GM10266 (cell line): Measurements from ENCODE around the gene ELMO1.

Experiments used
- DNase-seq: peaks from one replicate; pipeline ENCODE4 v3.0.0; 2012; ENCODE audit errors: extremely low spot score
- TF ChIP-seq, protein P1 (sequence below): IDR thresholded peaks from 2 replicates; pipeline ENCODE4 v1.5.1; 2012; ENCODE audit warnings: mild to moderate bottlenecking, low read depth; ENCODE audit not compliant: control insufficient read depth, insufficient read depth; ENCODE audit errors: missing control alignments

ELMO1 gene

DNA sequence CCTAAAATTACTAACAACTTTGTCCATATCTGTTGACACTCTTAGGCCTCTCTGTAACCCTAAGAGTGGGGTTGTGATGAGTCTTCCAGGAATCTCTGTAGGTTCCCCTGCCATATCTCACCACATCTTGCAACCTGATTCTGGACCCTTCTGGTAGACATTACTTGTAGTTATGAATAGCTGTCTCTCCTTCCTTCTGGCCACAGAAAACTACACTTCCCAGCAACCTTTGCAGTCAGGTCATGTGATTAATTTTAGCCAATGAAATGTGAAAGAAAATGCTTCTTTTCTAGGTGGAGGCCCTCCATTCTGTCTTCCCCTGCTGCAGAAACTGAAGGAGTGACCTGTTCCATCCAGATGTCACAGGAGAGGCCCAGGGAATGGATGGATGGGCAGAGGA lies 576.8 kb downstream of the ELMO1 start:
- TF ChIP-seq, protein P1, sequence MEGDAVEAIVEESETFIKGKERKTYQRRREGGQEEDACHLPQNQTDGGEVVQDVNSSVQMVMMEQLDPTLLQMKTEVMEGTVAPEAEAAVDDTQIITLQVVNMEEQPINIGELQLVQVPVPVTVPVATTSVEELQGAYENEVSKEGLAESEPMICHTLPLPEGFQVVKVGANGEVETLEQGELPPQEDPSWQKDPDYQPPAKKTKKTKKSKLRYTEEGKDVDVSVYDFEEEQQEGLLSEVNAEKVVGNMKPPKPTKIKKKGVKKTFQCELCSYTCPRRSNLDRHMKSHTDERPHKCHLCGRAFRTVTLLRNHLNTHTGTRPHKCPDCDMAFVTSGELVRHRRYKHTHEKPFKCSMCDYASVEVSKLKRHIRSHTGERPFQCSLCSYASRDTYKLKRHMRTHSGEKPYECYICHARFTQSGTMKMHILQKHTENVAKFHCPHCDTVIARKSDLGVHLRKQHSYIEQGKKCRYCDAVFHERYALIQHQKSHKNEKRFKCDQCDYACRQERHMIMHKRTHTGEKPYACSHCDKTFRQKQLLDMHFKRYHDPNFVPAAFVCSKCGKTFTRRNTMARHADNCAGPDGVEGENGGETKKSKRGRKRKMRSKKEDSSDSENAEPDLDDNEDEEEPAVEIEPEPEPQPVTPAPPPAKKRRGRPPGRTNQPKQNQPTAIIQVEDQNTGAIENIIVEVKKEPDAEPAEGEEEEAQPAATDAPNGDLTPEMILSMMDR = no peak
- DNase-seq = no peak

DNA sequence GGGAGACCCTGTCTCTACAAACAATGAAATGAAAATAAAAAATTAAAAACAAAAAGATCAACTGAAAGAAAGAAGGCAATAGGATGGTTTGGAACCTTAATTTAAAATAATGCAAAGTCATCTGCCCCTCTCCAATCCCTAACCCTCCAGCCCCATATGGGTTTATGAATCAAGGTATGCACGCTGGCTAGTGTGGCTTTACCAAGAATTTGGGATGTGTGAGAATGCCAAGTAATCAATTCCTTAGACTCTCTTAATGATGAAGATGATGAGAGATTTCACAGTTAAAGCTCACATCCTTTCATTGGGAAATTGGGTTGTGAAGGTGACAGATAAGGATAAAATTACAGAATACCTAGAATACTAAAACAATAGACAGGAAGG lies 577.3 kb downstream of the ELMO1 start:
- TF ChIP-seq, protein P1 = no peak
- no peak for DNase-seq

DNA sequence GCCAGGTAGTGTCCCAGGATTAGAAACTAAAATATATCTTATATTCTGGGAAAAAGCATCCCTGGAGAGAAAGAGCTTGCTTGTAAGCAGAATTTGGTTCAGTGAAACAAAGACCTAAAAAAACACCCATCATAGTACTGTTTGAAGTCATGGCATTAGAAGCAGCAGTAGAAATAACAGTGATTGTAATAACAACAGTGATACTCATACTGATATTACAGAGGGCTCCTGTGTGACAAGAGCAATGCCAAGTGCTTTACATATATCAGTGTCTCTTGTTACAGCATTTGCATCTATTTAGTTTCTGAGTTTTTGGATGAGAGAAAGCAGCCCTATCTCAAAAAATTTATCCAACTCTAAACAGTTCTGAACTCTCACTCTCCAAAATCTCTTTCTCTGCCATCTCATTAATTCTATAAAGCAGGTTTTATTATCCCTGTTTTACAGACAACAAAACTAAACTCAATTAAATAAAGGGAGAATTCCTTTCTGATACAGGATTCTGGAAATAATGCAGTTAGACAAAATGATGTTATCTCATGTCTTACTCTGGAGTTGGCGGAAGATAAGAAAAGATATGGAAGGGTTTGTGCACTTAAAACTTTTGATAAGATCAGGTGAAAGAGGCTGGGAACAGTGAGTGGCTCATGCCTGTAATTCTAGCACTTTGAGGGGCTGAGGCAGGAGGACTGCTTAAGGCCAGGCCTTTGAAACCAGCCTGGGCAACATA lies 577.9 kb downstream of the ELMO1 start:
- TF ChIP-seq, protein P1 = no peak
- no peak for DNase-seq

DNA sequence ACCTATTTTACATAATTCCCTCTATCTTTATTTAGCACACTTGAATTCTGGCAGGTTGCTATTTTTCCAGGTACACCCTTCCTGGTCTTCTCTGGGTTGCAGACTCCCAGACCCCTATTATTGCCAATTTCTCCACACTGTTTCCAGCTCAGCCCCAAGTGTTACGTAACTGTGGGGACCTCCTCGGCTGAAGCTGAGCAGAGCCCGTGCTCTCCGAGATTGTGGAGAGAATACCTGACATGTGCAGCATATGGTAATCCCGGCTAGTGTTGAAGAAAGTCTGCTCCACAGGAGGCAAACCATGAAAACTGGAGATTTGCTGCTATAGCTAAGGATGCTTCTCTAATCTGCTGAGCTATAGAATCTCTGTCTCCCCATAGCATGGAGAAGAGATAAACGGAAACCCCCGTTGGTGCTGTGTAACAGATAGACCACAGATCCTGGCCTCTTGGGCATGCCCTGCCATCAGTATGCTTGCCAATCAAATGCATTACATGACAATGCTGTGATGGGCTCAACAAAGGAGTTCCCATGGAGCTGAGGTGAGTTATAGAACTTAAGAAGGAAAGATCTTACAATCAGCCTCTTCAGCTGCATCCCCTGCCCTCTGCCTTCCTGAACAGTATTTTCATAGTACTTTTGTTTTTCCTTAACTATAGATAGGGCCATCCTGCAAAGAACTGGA lies 579.8 kb downstream of the ELMO1 start:
- TF ChIP-seq, protein P1 = no peak
- DNase-seq = no peak

DNA sequence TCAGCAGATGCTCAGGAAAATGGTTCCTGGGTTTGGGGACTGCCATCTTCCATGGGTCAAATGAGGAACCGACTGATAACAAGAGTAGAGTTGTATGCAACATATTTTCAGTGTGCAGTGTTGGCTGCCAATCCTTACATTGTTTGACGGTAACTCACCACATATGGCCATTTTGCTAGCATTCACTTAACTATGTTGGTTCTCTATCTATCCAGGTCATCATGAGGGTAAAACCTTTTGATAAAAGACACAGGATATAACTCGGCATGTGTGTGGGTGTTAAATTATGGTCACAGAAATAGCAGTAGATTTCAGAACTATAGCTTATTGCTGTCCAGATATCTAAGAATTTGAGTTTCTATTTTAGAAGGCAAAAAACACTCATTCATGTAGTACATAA lies 583.6 kb downstream of the ELMO1 start:
- DNase-seq = no peak
- TF ChIP-seq, protein P1 = no peak

DNA sequence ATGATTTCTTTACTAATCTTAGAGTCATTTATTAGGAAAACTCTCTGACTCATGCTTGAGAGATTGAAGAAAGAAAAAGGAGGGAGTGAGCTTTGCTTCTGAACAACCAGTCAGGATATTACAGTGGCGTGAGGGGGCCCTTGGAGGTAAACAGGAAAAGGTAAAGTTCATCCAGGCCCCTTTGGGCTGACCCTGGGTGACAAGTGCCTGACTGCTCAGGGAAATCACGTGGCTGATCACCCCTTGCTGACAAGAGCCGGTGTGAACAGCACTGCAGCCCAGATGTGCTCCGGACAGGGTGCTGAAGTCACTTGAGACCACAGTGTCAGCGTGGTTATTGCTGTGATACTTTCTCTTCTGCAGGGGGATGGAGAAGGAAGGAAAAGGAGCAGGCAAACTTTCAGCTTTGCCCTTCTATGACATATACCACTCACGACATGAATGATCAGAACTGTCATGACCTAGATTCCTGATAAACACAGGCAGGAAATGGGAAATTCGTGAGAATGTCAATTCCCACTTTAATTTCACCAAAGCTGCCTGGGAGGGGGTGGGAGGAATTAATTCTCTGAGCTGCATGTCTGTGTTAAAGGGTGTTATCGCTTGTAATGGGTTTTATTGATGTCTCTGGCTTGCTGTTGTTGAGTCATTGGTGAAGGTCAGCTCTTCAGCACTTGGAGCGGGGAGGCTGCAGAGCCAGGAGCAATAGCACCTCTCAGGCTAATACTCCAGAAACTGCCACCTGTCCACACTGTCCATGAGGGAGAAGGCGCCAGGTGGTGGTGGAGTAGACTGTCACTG lies 584.6 kb downstream of the ELMO1 start:
- TF ChIP-seq, protein P1 = no peak
- DNase-seq = no peak
